Lower leg skin (tissue), 4 donors: ENCODE measurements around the gene FAM174B. TPM values are rescaled to one million over a fixed set of nuclear protein-coding genes. Genes with fewer than 3 reads are reported as not detected.
A peak's percentile ranks its signal among the peaks of the same experiment; 100 is the strongest.

ENCODE experiments used
- DNase-seq, 2 donors: peaks; one replicate each; pipeline ENCODE4 v3.0.0-alpha.2; 2019; ENCODE audit warnings: low spot score in 2 of 2
- H3K4me3 ChIP-seq: fragments of 200-600 bp; sonication (generic); 2 replicates; pipeline ENCODE4 v1.5.1; 2017; ENCODE audit warnings: mild to moderate bottlenecking, low read depth; ENCODE audit not compliant: poor library complexity, severe bottlenecking
- POLR2A ChIP-seq, 2 donors: fragments of 450-650 bp; IDR thresholded peaks; one replicate each; pipeline ENCODE4 v1.6.1; 2016 to 2017; ENCODE audit warnings: antibody characterized with exemption in 2 of 2, mild to moderate bottlenecking in 1 of 2, moderate library complexity in 1 of 2
- WGBS, 2 donors: methylation state at CpG; one replicate each; pipeline ENCODE4 v1.1.5; 2018; 5-methylcytosine and 5-hydroxymethylcytosine counted together
- intact Hi-C: fragments of 100-400 bp; cut with DNase I; formaldehyde crosslinking; loops from one replicate; pipeline ENCODE4 v1.15.0; 2023; ENCODE audit warnings: low total_unique reads
- total RNA-seq, 4 donors: library from RNA; depleted of rRNA; stranded (reverse); fragments of >200 nt; gene quantifications; one replicate each; pipeline ENCODE4 v1.1.0, GENCODE V29; 2016
- TF ChIP-seq, protein P1 (sequence below), 3 donors: fragments of 450-650 bp; IDR thresholded peaks; one replicate each; pipeline ENCODE4 v1.5.1; 2016; ENCODE audit warnings: antibody characterized with exemption in 3 of 3, mild to moderate bottlenecking in 3 of 3, moderate library complexity in 2 of 3

Gene FAM174B
- total RNA-seq, 4 donors from 2014 or later, result 9.9 to 33.4 (median 18.3) TPM

DNA sequence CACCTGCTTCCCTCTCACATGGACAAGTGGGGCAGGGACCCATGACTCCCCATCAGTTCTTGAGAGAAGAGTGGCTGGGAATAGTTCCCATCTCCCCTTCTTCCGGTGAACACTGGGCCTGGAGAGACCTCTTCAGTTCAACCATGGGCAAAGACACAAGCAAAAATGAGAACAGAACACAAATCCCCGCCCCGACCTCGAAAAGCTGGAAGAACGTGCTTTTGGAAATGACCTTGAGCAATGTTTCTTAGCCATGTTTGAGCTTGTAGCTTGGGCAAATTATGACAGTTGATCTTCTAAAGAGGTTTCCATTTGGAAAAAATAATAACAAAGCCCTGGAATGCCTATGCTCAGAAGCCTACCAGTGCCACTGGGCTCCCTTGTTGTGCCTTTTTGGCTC lies 59.0 kb downstream of the FAM174B start:
- peak in 1 of 2 donors; percentile 43 for DNase-seq
- intact Hi-C loops, result no loop called here
- H3K4me3 ChIP-seq, result no peak overlapping the region
- TF ChIP-seq, protein P1, sequence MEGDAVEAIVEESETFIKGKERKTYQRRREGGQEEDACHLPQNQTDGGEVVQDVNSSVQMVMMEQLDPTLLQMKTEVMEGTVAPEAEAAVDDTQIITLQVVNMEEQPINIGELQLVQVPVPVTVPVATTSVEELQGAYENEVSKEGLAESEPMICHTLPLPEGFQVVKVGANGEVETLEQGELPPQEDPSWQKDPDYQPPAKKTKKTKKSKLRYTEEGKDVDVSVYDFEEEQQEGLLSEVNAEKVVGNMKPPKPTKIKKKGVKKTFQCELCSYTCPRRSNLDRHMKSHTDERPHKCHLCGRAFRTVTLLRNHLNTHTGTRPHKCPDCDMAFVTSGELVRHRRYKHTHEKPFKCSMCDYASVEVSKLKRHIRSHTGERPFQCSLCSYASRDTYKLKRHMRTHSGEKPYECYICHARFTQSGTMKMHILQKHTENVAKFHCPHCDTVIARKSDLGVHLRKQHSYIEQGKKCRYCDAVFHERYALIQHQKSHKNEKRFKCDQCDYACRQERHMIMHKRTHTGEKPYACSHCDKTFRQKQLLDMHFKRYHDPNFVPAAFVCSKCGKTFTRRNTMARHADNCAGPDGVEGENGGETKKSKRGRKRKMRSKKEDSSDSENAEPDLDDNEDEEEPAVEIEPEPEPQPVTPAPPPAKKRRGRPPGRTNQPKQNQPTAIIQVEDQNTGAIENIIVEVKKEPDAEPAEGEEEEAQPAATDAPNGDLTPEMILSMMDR (IDR thresholded peaks at IDR 0.05), result no peak
- TF ChIP-seq POLR2A (IDR thresholded peaks at IDR 0.05), result no peak
- WGBS, 2 donors, result 59 to 72% methylated on average over 5 of the region's 5 CpGs

DNA sequence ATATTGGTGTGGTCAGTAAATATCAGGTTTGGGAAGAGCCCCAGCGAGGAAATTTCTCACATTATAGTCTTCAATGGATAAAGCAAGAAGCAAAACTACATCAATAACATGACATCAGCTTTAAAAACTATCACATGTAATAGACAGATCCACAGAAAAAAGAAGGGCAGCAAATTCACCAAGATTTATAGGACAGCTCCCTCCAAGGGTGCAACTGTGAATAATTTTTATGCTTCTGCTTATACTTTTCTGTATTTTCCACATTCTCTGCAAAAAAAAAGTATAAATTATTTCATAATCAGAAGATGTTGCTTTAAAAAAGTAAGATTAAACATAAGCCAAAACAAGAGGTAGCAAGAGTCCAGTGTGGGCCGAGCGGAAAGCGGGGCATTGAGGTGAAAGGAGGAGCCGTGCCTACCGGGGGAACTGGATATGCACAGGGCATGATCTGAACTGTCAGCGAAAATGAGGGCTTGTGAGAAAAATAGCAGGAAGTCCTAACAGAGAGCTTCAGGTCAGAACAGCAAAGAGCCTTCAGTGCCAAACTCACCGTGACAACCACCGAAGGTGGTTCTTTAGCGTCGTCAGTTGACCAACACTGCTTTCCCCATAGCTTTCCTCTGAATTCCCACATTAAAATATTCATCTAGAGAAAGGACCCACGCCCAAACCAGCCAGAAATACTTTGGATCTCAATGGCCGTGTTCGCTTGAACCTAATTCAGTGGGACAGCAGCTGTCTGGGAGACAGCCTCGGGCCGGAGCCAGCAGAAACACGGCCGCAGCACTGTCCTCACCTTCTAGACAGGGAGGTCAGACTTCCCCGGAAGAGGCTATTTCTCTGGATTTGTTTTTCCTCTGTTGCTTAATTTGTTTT lies 59.8 kb downstream of the FAM174B start:
- WGBS, 2 donors, result 52% methylated on average over 19 of the region's 19 CpGs
- H3K4me3 ChIP-seq, result no peak overlapping the region
- TF ChIP-seq POLR2A (IDR thresholded peaks at IDR 0.05), result no peak
- TF ChIP-seq, protein P1 (IDR thresholded peaks at IDR 0.05), result no peak
- intact Hi-C loops, result no loop called here
- no peak for DNase-seq

DNA sequence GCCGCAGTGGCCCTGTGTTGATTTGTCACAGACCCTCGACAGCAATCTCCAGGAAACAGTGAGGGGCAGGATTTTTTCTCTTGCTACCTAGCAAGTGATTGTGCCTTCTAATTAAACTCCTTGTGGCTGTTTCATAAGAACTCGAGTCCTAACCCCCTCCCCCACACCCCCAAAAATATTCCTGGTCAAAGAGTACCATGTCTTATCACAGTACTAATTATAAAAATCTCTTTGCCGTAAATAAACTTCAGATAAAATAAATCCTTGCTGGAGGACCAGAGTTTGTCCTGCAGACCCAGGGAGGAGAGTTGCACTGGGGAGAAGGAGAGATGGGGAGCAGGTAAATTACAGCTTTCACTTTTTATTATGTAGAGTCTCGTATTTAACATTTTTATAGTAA lies 64.3 kb downstream of the FAM174B start:
- DNase-seq, result no peak
- no peak overlapping the region for H3K4me3 ChIP-seq
- intact Hi-C loops, result no loop called here
- WGBS, 2 donors, result 83 to 89% methylated on average over 5 of the region's 5 CpGs
- TF ChIP-seq, protein P1 (IDR thresholded peaks at IDR 0.05), result no peak
- TF ChIP-seq POLR2A (IDR thresholded peaks at IDR 0.05), result no peak

DNA sequence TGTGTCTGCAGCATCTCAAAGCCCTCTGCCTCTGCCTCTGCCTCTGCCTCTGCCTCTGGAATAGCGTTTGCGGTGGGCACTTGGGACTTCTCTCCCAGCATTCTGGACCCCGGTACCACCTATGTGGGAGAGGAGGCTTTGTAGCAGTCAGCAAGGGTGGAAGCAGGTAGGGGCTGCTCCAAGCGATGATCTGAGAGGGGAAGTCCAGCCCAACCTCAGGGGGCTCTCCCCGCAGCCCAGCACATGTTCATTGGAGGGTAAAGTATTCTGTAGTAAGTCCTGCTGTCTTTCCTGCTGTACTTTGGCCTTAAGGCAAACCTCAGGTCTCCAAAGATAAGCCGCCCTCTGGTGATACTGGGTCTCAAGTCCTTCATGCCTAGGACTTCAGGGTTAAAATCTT lies 68.6 kb downstream of the FAM174B start:
- TF ChIP-seq, protein P1 (IDR thresholded peaks at IDR 0.05), result no peak
- TF ChIP-seq POLR2A (IDR thresholded peaks at IDR 0.05), result no peak
- H3K4me3 ChIP-seq, result no peak overlapping the region
- DNase-seq, result no peak
- intact Hi-C loops, result no loop called here
- 83 to 88% methylated on average over 6 of the region's 6 CpGs for WGBS, 2 donors

DNA sequence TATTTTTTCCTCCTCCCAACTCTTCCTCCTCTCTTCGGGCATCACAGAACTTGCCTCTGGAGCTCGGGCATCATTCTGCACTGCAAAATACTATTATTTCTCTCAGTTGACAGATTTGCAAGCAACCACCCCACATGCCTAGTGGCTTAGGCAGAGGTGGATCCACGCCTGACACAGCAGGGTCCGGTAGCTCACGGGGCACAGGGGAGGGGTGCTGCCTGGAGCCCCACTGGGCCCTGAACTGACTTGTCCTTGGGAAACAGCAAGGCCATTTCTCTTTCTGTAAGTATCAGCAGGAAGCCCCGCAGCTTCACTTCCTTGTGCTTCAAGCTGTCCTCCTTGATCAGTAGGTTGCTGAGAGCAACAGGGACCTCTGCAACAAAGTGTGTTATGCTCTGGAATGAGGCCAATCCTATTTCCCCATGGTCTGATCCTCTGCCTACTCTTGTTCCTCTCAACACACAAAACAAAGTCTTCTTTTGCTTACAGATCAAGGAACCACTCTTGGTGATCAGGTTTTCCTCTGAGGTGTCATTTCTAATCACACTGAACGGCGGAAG lies 69.1 kb downstream of the FAM174B start:
- no peak for TF ChIP-seq POLR2A (IDR thresholded peaks at IDR 0.05)
- TF ChIP-seq, protein P1 (IDR thresholded peaks at IDR 0.05), result no peak
- intact Hi-C loops, result no loop called here
- no peak for DNase-seq
- 83 to 93% methylated on average over 8 of the region's 8 CpGs for WGBS, 2 donors
- no peak overlapping the region for H3K4me3 ChIP-seq
